Epithelial cell of esophagus (primary cell): ENCODE results near the gene KLHL40.

Experiments used
- DNase-seq: peaks from one replicate; pipeline ENCODE4 v3.0.0; 2010; ENCODE audit warnings: low read depth
- H3K4me3 ChIP-seq: 2 replicates; pipeline ENCODE4 v1.5.1; 2011; ENCODE audit warnings: mild to moderate bottlenecking, low read length, control low read depth
- CTCF ChIP-seq: IDR thresholded peaks from 2 replicates; pipeline ENCODE4 v1.5.1; 2011; ENCODE audit warnings: low read depth, mild to moderate bottlenecking, low read length, control low read depth, inconsistent platforms; ENCODE audit not compliant: insufficient read depth; ENCODE audit errors: missing control alignments

KLHL40 gene

GRCh38 chr3:42732829-42733459, 47.6 kb downstream of the KLHL40 start:
- no peak for DNase-seq
- TF ChIP-seq CTCF: no peak
- no peak overlapping the region for H3K4me3 ChIP-seq

- no peak for TF ChIP-seq CTCF
- no peak for DNase-seq
- no peak overlapping the region for H3K4me3 ChIP-seq
Observed at GRCh38 chr3:42733501-42734262, 48.3 kb downstream of the KLHL40 start.

GRCh38 chr3:42734263-42734860, 49.0 kb downstream of the KLHL40 start:
- H3K4me3 ChIP-seq: no peak overlapping the region
- no peak for TF ChIP-seq CTCF
- DNase-seq: no peak

- no peak for TF ChIP-seq CTCF
Observed at GRCh38 chr3:42735019-42735418, 49.7 kb downstream of the KLHL40 start.

GRCh38 chr3:42735615-42736014, 50.3 kb downstream of the KLHL40 start:
- no peak overlapping the region for H3K4me3 ChIP-seq
- DNase-seq: no peak
- TF ChIP-seq CTCF: no peak

More at GRCh38 chr3:42735019-42735418, 49.7 kb downstream of the KLHL40 start:
- H3K4me3 ChIP-seq: no peak overlapping the region
- no peak for DNase-seq

- no peak overlapping the region for H3K4me3 ChIP-seq
- TF ChIP-seq CTCF: no peak
- DNase-seq: no peak
Observed at GRCh38 chr3:42736081-42736480, 50.7 kb downstream of the KLHL40 start.

- no peak overlapping the region for H3K4me3 ChIP-seq
- no peak for DNase-seq
- no peak for TF ChIP-seq CTCF
Observed at GRCh38 chr3:42736531-42736930, 51.2 kb downstream of the KLHL40 start.
